Measurements from ENCODE around the gene UAP1.

GRCh38 chr1:162561616-162562469, at the start of gene UAP1:
- TF ChIP-seq RAD21 (IDR thresholded peaks at IDR 0.05; ENCODE audit: low read depth) (no peak), MAX (IDR thresholded peaks at IDR 0.05) (peak; percentile 72), TAF1 (IDR thresholded peaks at IDR 0.05; ENCODE audit: low read depth) (no peak), CREB1 (IDR thresholded peaks at IDR 0.05; ENCODE audit: low read depth) (no peak), EGR1 (IDR thresholded peaks at IDR 0.05) (no peak), YY1 (IDR thresholded peaks at IDR 0.05; ENCODE audit: low read depth) (no peak), EP300 (IDR thresholded peaks at IDR 0.05; ENCODE audit: borderline replicate concordance) (no peak), NFIC (IDR thresholded peaks at IDR 0.05) (no peak; the same call in 1 of the 2 replicates), TEAD4 (IDR thresholded peaks at IDR 0.05) (no peak), FOXM1 (IDR thresholded peaks at IDR 0.05; ENCODE audit: borderline replicate concordance, low read depth) (no peak), REST (IDR thresholded peaks at IDR 0.05; ENCODE audit: low read depth) (no peak), CEBPB (IDR thresholded peaks at IDR 0.05) (no peak)

All from Ishikawa (cell line).